Ramos (cell line): ENCODE data around the gene TBC1D2.

Experiments used
- in situ Hi-C: fragments of 300-500 bp; cut with MboI; formaldehyde crosslinking; loops from one replicate; pipeline ENCODE4 v1.14.3; 2022; ENCODE audit warnings: low sequenced_read_pairs; ENCODE audit not compliant: unreplicated experiment

The TBC1D2 gene

DNA sequence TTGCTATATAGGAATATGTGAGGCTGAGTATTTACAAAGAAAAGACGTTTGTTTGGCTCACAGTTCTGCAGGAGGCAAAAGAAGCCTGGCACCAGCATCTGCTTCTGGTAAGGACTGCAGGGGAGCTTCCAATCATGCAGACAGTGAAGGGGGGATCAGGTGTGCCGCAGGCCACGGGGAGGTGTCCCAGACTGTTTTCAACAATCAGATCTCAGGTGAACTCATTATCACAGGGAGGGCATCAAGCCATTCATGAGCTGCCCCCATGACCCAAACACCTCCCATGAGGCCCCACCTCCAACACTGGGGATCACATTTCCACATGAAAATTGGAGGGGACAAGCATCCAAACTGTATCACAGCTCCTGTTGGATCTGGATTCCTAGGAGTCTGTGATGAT lies 106.0 kb downstream of the TBC1D2 start:
- in situ Hi-C loops: no loop called here
